ENCODE results near the gene KRTAP11-1. TPM values are rescaled to one million over a fixed set of nuclear protein-coding genes. Genes with fewer than 3 reads are reported as not detected.

KRTAP11-1 gene, protein sequence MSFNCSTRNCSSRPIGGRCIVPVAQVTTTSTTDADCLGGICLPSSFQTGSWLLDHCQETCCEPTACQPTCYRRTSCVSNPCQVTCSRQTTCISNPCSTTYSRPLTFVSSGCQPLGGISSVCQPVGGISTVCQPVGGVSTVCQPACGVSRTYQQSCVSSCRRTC
- not detected for total RNA-seq (ENCODE audit: unreplicated experiment)
- long read RNA-seq = 0 reads

DNA sequence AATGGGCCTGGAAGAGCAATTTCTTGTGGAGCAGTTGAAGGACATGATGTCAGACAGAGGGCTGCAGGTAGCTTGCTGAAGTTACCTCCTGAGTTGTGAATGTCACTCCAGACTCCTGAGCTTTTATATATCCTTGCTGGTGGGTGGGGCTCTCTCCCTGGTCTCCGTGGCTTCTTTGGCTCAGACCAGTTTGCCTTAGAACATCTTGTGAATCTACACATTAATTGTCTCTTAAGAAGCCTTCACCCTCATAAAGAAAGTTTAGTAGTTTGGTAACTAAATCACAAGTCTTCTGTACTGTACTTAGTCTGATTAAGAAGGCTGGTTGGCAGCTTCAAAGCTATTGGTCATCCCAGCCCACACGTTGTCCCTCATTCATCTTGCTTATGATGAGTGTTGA is at the start of gene KRTAP11-1:
Gene KRTAP11-1, minus strand, starts transcription at position 101 of the 400 bp plus-strand sequence. Its CDS starts 56 bp downstream, at position 45.
- H3K36me3 Mint-ChIP-seq (ENCODE audit: unreplicated experiment) = no peaks in the 10 kb centered on the region
- no peaks in the 10 kb centered on the region for H3K27me3 Mint-ChIP-seq (ENCODE audit: unreplicated experiment)
- no peak within 1 kb of the TSS for H3K27ac Mint-ChIP-seq (ENCODE audit: unreplicated experiment)
- H3K9me3 Mint-ChIP-seq (ENCODE audit: unreplicated experiment) = no peaks in the 10 kb centered on the region
- H3K4me1 Mint-ChIP-seq (ENCODE audit: low read depth, unreplicated experiment) = no peaks in the 10 kb centered on the region
- TF ChIP-seq, protein P1, sequence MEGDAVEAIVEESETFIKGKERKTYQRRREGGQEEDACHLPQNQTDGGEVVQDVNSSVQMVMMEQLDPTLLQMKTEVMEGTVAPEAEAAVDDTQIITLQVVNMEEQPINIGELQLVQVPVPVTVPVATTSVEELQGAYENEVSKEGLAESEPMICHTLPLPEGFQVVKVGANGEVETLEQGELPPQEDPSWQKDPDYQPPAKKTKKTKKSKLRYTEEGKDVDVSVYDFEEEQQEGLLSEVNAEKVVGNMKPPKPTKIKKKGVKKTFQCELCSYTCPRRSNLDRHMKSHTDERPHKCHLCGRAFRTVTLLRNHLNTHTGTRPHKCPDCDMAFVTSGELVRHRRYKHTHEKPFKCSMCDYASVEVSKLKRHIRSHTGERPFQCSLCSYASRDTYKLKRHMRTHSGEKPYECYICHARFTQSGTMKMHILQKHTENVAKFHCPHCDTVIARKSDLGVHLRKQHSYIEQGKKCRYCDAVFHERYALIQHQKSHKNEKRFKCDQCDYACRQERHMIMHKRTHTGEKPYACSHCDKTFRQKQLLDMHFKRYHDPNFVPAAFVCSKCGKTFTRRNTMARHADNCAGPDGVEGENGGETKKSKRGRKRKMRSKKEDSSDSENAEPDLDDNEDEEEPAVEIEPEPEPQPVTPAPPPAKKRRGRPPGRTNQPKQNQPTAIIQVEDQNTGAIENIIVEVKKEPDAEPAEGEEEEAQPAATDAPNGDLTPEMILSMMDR (IDR thresholded peaks at IDR 0.05; ENCODE audit: partially characterized antibody, unreplicated experiment) = no peak
- no peak for DNase-seq
- H3K4me3 Mint-ChIP-seq (ENCODE audit: unreplicated experiment) = no peak within 1 kb of the TSS

DNA sequence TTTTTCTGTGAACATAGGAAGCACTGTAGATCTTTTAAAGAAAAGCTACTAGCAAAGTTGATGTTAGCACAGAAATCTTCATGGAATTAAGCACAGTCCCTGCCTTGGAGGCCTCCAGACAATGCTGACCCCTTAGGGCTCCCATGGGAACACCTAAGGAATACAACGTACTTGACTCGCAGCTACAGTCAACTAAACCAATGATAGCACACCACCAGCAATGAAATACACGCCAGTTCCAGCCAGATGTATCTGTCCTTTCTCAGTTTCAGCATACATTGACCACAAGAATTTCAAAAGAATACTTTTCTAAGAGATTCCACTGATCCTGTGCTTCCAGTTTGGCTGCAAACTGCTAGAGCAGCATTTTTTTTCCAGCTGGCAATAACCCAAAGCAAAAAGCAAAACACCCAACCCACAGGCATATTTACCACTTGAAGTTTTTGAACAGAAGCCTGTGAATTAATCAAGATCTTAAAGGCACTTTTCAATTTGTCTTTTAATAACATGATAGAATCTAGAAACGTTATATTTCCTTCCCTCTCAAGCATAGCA is 42.8 kb upstream of the KRTAP11-1 start:
- Mint-ChIP-seq H3K4me1 (ENCODE audit: low read depth, unreplicated experiment) (peaks cover 3% of the 10 kb centered on the region), H3K27me3 (ENCODE audit: unreplicated experiment) (no peaks in the 10 kb centered on the region), H3K4me3 (ENCODE audit: unreplicated experiment) (no peak overlapping the region), H3K27ac (ENCODE audit: unreplicated experiment) (no peak overlapping the region), H3K36me3 (ENCODE audit: unreplicated experiment) (peaks cover 14% of the 10 kb centered on the region), H3K9me3 (ENCODE audit: unreplicated experiment) (no peaks in the 10 kb centered on the region)
- TF ChIP-seq, protein P1 (IDR thresholded peaks at IDR 0.05; ENCODE audit: partially characterized antibody, unreplicated experiment) = no peak
- DNase-seq = no peak

DNA sequence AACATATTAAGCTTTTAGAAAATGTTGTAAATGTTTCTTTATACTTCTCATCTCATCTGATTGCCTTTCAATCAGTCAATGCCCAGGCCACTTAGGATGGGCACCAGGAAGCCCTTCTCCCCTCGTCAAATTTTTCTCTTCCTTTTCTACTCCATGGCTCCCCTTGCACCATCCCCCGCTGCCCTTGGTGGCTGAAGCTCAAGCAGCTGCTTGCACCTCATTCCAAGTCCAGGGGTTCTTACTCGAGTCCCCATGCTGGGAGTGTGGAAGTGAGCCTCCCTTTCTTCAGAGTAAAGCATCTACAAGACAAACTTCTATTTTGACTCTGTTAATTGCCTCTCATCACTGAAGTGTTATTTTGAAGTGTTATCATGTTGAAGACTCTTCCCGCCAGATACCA is 39.7 kb upstream of the KRTAP11-1 start:
- Mint-ChIP-seq H3K27ac (ENCODE audit: unreplicated experiment) (no peak overlapping the region), H3K36me3 (ENCODE audit: unreplicated experiment) (no peaks in the 10 kb centered on the region), H3K4me1 (ENCODE audit: low read depth, unreplicated experiment) (peaks cover 3% of the 10 kb centered on the region), H3K27me3 (ENCODE audit: unreplicated experiment) (no peaks in the 10 kb centered on the region), H3K4me3 (ENCODE audit: unreplicated experiment) (no peak overlapping the region), H3K9me3 (ENCODE audit: unreplicated experiment) (no peaks in the 10 kb centered on the region)
- no peak for DNase-seq
- TF ChIP-seq, protein P1 (IDR thresholded peaks at IDR 0.05; ENCODE audit: partially characterized antibody, unreplicated experiment) = no peak

DNA sequence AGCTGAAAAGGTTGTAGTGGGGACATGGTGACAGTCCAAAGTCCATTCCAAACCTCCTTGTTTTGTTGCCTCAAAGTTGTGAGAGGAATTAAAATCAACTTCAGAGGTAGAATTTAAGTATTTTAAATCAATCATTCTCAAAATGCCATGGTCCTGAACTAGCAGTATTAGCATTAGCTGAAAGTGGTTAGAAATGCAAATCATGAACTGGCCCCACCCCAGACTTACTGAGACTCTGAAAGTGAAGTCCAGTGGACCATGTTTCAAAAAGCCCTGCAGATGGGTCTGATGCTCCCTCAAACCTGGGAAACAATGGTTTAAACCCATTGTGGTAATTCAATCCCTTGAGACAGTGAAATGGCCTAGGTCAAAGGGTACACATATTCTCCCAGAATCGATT is 36.2 kb upstream of the KRTAP11-1 start:
- Mint-ChIP-seq H3K4me1 (ENCODE audit: low read depth, unreplicated experiment) (peaks cover 3% of the 10 kb centered on the region), H3K36me3 (ENCODE audit: unreplicated experiment) (no peaks in the 10 kb centered on the region), H3K27ac (ENCODE audit: unreplicated experiment) (no peak overlapping the region), H3K4me3 (ENCODE audit: unreplicated experiment) (no peak overlapping the region), H3K9me3 (ENCODE audit: unreplicated experiment) (no peaks in the 10 kb centered on the region), H3K27me3 (ENCODE audit: unreplicated experiment) (no peaks in the 10 kb centered on the region)
- TF ChIP-seq, protein P1 (IDR thresholded peaks at IDR 0.05; ENCODE audit: partially characterized antibody, unreplicated experiment) = no peak
- DNase-seq = no peak

DNA sequence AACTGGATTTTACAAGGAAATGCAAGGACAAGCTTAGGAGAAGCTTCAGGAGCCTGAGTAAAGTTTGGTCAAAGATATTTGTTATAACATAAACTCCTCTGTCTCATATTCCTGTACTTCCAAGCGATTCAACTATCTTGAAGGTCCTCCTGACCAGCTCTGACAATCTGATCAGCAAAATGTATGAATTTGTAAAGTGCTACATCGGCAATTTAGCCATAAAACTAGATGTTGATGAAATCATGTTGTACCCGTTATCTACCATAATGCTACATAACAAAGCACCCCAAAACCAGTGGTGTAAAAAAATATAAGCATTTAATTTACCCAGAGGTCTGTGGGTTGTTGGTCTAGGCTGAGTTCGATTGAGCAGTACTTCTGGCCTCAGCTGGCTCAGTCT is 19.5 kb upstream of the KRTAP11-1 start:
- Mint-ChIP-seq H3K4me1 (ENCODE audit: low read depth, unreplicated experiment) (no peaks in the 10 kb centered on the region), H3K27ac (ENCODE audit: unreplicated experiment) (no peak overlapping the region), H3K9me3 (ENCODE audit: unreplicated experiment) (no peaks in the 10 kb centered on the region), H3K27me3 (ENCODE audit: unreplicated experiment) (no peaks in the 10 kb centered on the region), H3K4me3 (ENCODE audit: unreplicated experiment) (no peak overlapping the region), H3K36me3 (ENCODE audit: unreplicated experiment) (no peaks in the 10 kb centered on the region)
- TF ChIP-seq, protein P1 (IDR thresholded peaks at IDR 0.05; ENCODE audit: partially characterized antibody, unreplicated experiment) = no peak
- no peak for DNase-seq

Data from glutamatergic neuron (in vitro differentiated cells).